Measurements from ENCODE around the gene THRSP. TPM values are rescaled to one million over a fixed set of nuclear protein-coding genes. Genes with fewer than 3 reads are reported as not detected.

The THRSP gene
- total and polyA plus RNA-seq, 2 donors (not counting 1 experiment from before 2014, with no cell fraction given): not detected

- WGBS (ENCODE audit: insufficient coverage): 45% methylated on average over 13 of the region's 21 CpGs
- DNase-seq (peak; percentile 13), ATAC-seq (ENCODE audit: low read depth) (no peak)
- intact Hi-C loops (cut with micrococcal nuclease): loop anchor here (1.0 to 10.0 kb wide), 3 partner anchors 61 to 110 kb away; partner anchors contain the start of genes ALG8, INTS4, KCTD21 and USP35
- no peak for TF ChIP-seq CTCF (IDR thresholded peaks at IDR 0.05)
- TF ChIP-seq EZH2 (IDR thresholded peaks at IDR 0.05; ENCODE audit: borderline replicate concordance, insufficient read depth, low read depth, low read length, poor library complexity, severe bottlenecking): no peak
- Mint-ChIP-seq H3K4me1 (peaks cover 49% of the 10 kb centered on the region), H3K4me3 (peak overlapping the region; percentile 93), H3K27me3 (no peaks in the 10 kb centered on the region), H3K27ac (peak overlapping the region; percentile 86), H3K9me3 (ENCODE audit: insufficient read depth) (no peaks in the 10 kb centered on the region)
- Histone ChIP-seq H3K27me3 (replicated peaks in 1 of 4; ENCODE audit: control extremely low read depth in 1 of 4, control insufficient read depth in 3 of 4, insufficient read depth in 4 of 4, low read length in 3 of 4) (no peaks in the 10 kb centered on the region), H3K4me3 (ENCODE audit: control extremely low read depth in 1 of 5, extremely low read depth in 1 of 5, insufficient read depth in 1 of 5, low read depth in 2 of 5, low read length in 4 of 5) (peak overlapping the region; percentile 89 to 96 (median 92)), H3K9me3 (ENCODE audit: control extremely low read depth in 1 of 3, control insufficient read depth in 2 of 3, insufficient read depth in 1 of 3, low read length in 2 of 3) (no peaks in the 10 kb centered on the region), H3K27ac (ENCODE audit: low read length in 2 of 2) (no peak overlapping the region), H3K9ac (ENCODE audit: low read length) (peak overlapping the region; percentile 89), H3K79me2 (ENCODE audit: control insufficient read depth, insufficient read depth, low read length) (peaks cover 58% of the 10 kb centered on the region), H3K36me3 (replicated peaks in 1 of 2; ENCODE audit: control extremely low read depth in 1 of 2, control insufficient read depth in 1 of 2, extremely low read depth in 1 of 2, insufficient read depth in 2 of 2, low read length in 1 of 2) (peaks cover 0 to 9% of the 10 kb centered on the region in 2 experiments), H4K20me1 (ENCODE audit: control insufficient read depth, insufficient read depth, low read length, poor library complexity, severe bottlenecking) (peaks cover 39% of the 10 kb centered on the region), H3K4me1 (ENCODE audit: control insufficient read depth in 2 of 2, insufficient read depth in 2 of 2, low read length in 2 of 2) (peaks cover 18 to 35% of the 10 kb centered on the region in 2 donors), H2AFZ (ENCODE audit: insufficient read depth, low read depth, low read length, poor library complexity, severe bottlenecking) (peak overlapping the region; percentile 96), H3K4me2 (replicated peaks; ENCODE audit: low read depth, low read length, poor library complexity, severe bottlenecking) (peak overlapping the region; percentile 69)
- ChIA-PET POLR2A (interaction anchor here (0.5 to 0.6 kb wide), 4 partner anchors 59 to 444 kb away, joined by 3 to 5 read pairs (median 4); no protein-coding TSS in a partner anchor), CTCF (interaction anchor here (0.9 to 2.8 kb wide), 5 partner anchors 25 to 486 kb away, joined by 3 to 12 read pairs (median 5); no protein-coding TSS in a partner anchor)
Observed at GRCh38 chr11:78078218-78079167, 14.8 kb downstream of the THRSP start.
